HCT116 (cell line): ENCODE results near the gene USP10. TPM values are rescaled to one million over a fixed set of nuclear protein-coding genes. Genes with fewer than 3 reads are reported as not detected.

Source experiments
- ATAC-seq: fragments of 200-7000 bp; cut with Tn5 transposase; 2 replicates; pipeline ENCODE4 v1.9.1; 2020; ENCODE audit warnings: mild to moderate bottlenecking, moderate library complexity
- BruUV-seq: library from RNA; stranded (reverse); fragments of 400-500 nt; replicated peaks from 2 replicates; lab custom pipeline; 2021; lab: Mats Ljungman, UMichigan
- CTCF ChIA-PET: fragments of 300-600 bp; sonication (Branson Sonifier 250); formaldehyde crosslinking; loops from one replicate; lab custom pipeline; 2021; ENCODE audit warnings: antibody characterized with exemption; lab: Charles Lee
- POLR2A ChIA-PET: fragments of 300-600, 350-600 bp; sonication (Branson Sonifier 250); formaldehyde crosslinking; loops from one replicate; lab custom pipeline; 2021; ENCODE audit warnings: antibody characterized with exemption; lab: Charles Lee
- RAD21 ChIA-PET, 2 experiments: fragments of 300-600 bp; sonication (Branson Sonifier 250); formaldehyde crosslinking; loops; one replicate each; lab custom pipeline; 2023; ENCODE audit warnings: low total read pairs in 2 of 2; ENCODE audit not compliant: uncharacterized antibody in 2 of 2, unreplicated experiment in 2 of 2, low non-redundant PET in 1 of 2; lab: Charles Lee
- DNase-seq: peaks from one replicate; pipeline ENCODE4 v3.0.0-alpha.2; 2010; ENCODE audit warnings: low read depth, low spot score
- H2AFZ ChIP-seq: fragments of 200-600 bp; shearing (Covaris generic), sonication (generic); 2 replicates; pipeline ENCODE4 v1.6.1; 2017; ENCODE audit warnings: low read depth, mixed run types, mixed read lengths, antibody characterized with exemption, low read length; ENCODE audit not compliant: poor library complexity, severe bottlenecking
- H3K27ac ChIP-seq: 2 replicates; pipeline ENCODE4 v1.5.1; 2012; ENCODE audit warnings: low read depth, low read length
- H3K27me3 ChIP-seq: fragments of 200-600 bp; sonication (generic); 2 replicates; pipeline ENCODE4 v1.6.1; 2016; ENCODE audit warnings: mixed run types, low read length, mixed read lengths; ENCODE audit not compliant: insufficient read depth
- H3K36me3 ChIP-seq, 2 experiments: fragments of 200-500 bp in 1 of 2; fragments of 200-600 bp in 1 of 2; sonication (Bioruptor generic) in 1 of 2; sonication (generic) in 1 of 2; 2 replicates each; pipeline versions ENCODE4 v1.5.1 to v1.6.1; 2014 to 2016; ENCODE audit warnings: low read length in 2 of 2, inconsistent platforms in 1 of 2, mixed read lengths in 1 of 2, mixed run types in 1 of 2; ENCODE audit not compliant: insufficient read depth in 2 of 2, control insufficient read depth in 1 of 2
- H3K4me1 ChIP-seq, 2 experiments: fragments of 200-600 bp in 1 of 2; sonication (generic) in 1 of 2; 2 replicates each; pipeline versions ENCODE4 v1.5.1 to v1.6.1; 2012 to 2017; ENCODE audit warnings: low read length in 2 of 2, inconsistent platforms in 1 of 2, mild to moderate bottlenecking in 1 of 2, mixed read lengths in 1 of 2, mixed run types in 1 of 2, moderate library complexity in 1 of 2; ENCODE audit not compliant: insufficient read depth in 2 of 2, control insufficient read depth in 1 of 2
- H3K4me2 ChIP-seq: fragments of 200-600 bp; sonication (generic); 2 replicates; pipeline ENCODE4 v1.6.1; 2017; ENCODE audit warnings: mixed run types, low read length, mixed read lengths
- H3K4me3 ChIP-seq, 2 experiments: fragments of 200-600 bp in 1 of 2; sonication (generic) in 1 of 2; replicated peaks in 1 of 2; 2 replicates each; pipeline ENCODE4 v1.5.1; 2011 to 2016; ENCODE audit warnings: low read length in 2 of 2, control low read depth in 1 of 2, low read depth in 1 of 2, mild to moderate bottlenecking in 1 of 2, mixed read lengths in 1 of 2, mixed run types in 1 of 2
- H3K79me2 ChIP-seq: fragments of 200-600 bp; sonication (generic); 2 replicates; pipeline ENCODE4 v1.6.1; 2017; ENCODE audit warnings: mild to moderate bottlenecking, mixed run types, low read length, moderate library complexity, mixed read lengths; ENCODE audit not compliant: insufficient read depth
- H3K9ac ChIP-seq: fragments of 200-600 bp; sonication (generic); 2 replicates; pipeline ENCODE4 v1.6.1; 2016; ENCODE audit warnings: low read length, mixed read lengths
- H3K9me2 ChIP-seq: fragments of 200-600 bp; sonication (generic), shearing (Covaris generic); 2 replicates; pipeline ENCODE4 v1.6.1; 2017; ENCODE audit warnings: mixed run types, mild to moderate bottlenecking, moderate library complexity; ENCODE audit not compliant: insufficient read depth
- H3K9me3 ChIP-seq, 2 experiments: fragments of 200-500 bp in 1 of 2; fragments of 200-600 bp in 1 of 2; sonication (Bioruptor generic) in 1 of 2; sonication (generic) in 1 of 2; 2 replicates each; pipeline ENCODE4 v1.6.1; 2014 to 2017; ENCODE audit warnings: low read length in 2 of 2, mixed read lengths in 2 of 2, inconsistent platforms in 1 of 2, low read depth in 1 of 2, mild to moderate bottlenecking in 1 of 2, mixed run types in 1 of 2, moderate library complexity in 1 of 2; ENCODE audit not compliant: control insufficient read depth in 1 of 2, insufficient read depth in 1 of 2
- H4K20me1 ChIP-seq: fragments of 200-600 bp; sonication (generic), shearing (Covaris generic); 2 replicates; pipeline ENCODE4 v1.6.1; 2017; ENCODE audit warnings: mixed run types, mild to moderate bottlenecking, moderate library complexity; ENCODE audit not compliant: insufficient read depth
- CEBPB ChIP-seq: IDR thresholded peaks from 2 replicates; pipeline ENCODE4 v1.6.1; 2012; ENCODE audit warnings: low read depth
- EGR1 ChIP-seq: IDR thresholded peaks from 2 replicates; pipeline ENCODE4 v1.6.1; 2012; ENCODE audit warnings: low read depth
- ELF1 ChIP-seq: IDR thresholded peaks from 2 replicates; pipeline ENCODE4 v1.6.1; 2012; ENCODE audit warnings: low read depth, borderline replicate concordance
- EZH2 ChIP-seq: fragments of 200-600 bp; sonication (generic); IDR thresholded peaks from 2 replicates; pipeline ENCODE4 v1.6.1; 2017; ENCODE audit warnings: antibody characterized with exemption, mixed run types
- POLR2AphosphoS5 ChIP-seq: IDR thresholded peaks from 2 replicates; pipeline ENCODE4 v1.6.1; 2011; ENCODE audit warnings: mild to moderate bottlenecking, low read depth, low read length, moderate library complexity
- RAD21 ChIP-seq: IDR thresholded peaks from 2 replicates; pipeline ENCODE4 v1.6.1; 2012; ENCODE audit warnings: low read depth, mild to moderate bottlenecking
- REST ChIP-seq: IDR thresholded peaks from 2 replicates; pipeline ENCODE4 v1.6.1; 2012; ENCODE audit warnings: low read depth
- SIN3A ChIP-seq: IDR thresholded peaks from 2 replicates; pipeline ENCODE4 v1.6.1; 2012; ENCODE audit warnings: low read depth
- SP1 ChIP-seq: IDR thresholded peaks from 2 replicates; pipeline ENCODE4 v1.6.1; 2012; ENCODE audit warnings: low read depth
- SRF ChIP-seq: IDR thresholded peaks from 2 replicates; pipeline ENCODE4 v1.6.1; 2012; ENCODE audit warnings: low read depth
- ZBTB33 ChIP-seq: IDR thresholded peaks from 2 replicates; pipeline ENCODE4 v1.6.1; 2011; ENCODE audit warnings: mild to moderate bottlenecking, low read length, moderate library complexity; ENCODE audit not compliant: insufficient replicate concordance; ENCODE audit errors: extremely low read depth
- ZFX ChIP-seq: fragments of 450-650 bp; IDR thresholded peaks from 2 replicates; pipeline ENCODE4 v1.6.1; 2017
- ZNF274 ChIP-seq: fragments of 200-500 bp; sonication (Bioruptor generic); IDR thresholded peaks from 2 replicates; pipeline ENCODE4 v1.6.1; 2014; ENCODE audit warnings: mild to moderate bottlenecking, low read depth, low read length, inconsistent platforms
- intact Hi-C: fragments of 100-400 bp; cut with micrococcal nuclease; formaldehyde crosslinking; loops from 2 replicates; pipeline ENCODE4 v1.10.0; 2022
- total RNA-seq: library from RNA; stranded (reverse); gene quantifications from one replicate; pipeline ENCODE4 v1.2.1, GENCODE V29; 2021; ENCODE audit not compliant: unreplicated experiment
- TF ChIP-seq, protein P1 (sequence below): IDR thresholded peaks from 2 replicates; pipeline ENCODE4 v1.6.1; 2012
- TF ChIP-seq, protein P2 (sequence below): IDR thresholded peaks from 2 replicates; pipeline ENCODE4 v1.6.1; 2012

The USP10 gene
- total RNA-seq, 1 experiment from 2014 or later, result 175 TPM

DNA sequence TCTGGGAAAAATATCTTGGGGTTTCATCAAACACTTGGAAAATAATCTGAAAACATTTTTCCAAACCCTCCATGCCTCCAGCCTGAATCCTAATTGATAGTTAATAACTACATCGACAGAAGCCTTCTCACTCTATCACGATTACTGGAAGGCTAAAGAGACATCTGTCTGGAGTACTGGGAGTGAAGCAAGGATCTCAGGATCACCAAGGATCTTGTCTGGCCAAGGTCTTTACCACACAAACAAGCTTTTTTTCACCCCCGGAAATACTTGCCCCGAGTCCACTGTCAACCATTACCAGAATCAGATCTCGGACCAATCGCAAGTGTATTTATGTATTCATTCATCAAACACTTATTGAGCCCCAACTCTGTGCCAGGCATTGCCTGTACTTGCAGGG lies 91.7 kb downstream of the USP10 start:
- no peaks in the 10 kb centered on the region for H3K9me3 ChIP-seq
- no peaks in the 10 kb centered on the region for H3K79me2 ChIP-seq
- H3K36me3 ChIP-seq, result no peaks in the 10 kb centered on the region
- peaks cover 0 to 3% of the 10 kb centered on the region in 2 experiments; a peak in 1 of 4 replicates for H3K4me1 ChIP-seq
- ChIA-PET RAD21 (no interaction called here), CTCF (no interaction called here), POLR2A (interaction anchor here (1.0 kb wide), 1 partner anchor 28 kb away, joined by 3 read pairs; the partner anchor contains the start of gene CRISPLD2)
- H3K9ac ChIP-seq, result no peak overlapping the region
- ATAC-seq (no peak), DNase-seq (no peak)
- H3K27ac ChIP-seq, result no peak overlapping the region
- H2AFZ ChIP-seq, result no peak overlapping the region
- H4K20me1 ChIP-seq, result no peaks in the 10 kb centered on the region
- H3K9me2 ChIP-seq, result no peaks in the 10 kb centered on the region
- no peak for TF ChIP-seq ZNF274
- TF ChIP-seq SRF, result no peak
- TF ChIP-seq ZBTB33, result no peak
- TF ChIP-seq ZFX, result no peak
- no peak for TF ChIP-seq CEBPB
- no peak for TF ChIP-seq REST
- TF ChIP-seq RAD21, result no peak
- TF ChIP-seq, protein P1, sequence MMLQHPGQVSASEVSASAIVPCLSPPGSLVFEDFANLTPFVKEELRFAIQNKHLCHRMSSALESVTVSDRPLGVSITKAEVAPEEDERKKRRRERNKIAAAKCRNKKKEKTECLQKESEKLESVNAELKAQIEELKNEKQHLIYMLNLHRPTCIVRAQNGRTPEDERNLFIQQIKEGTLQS, result no peak
- no peak for TF ChIP-seq ELF1
- no peak for TF ChIP-seq POLR2AphosphoS5
- TF ChIP-seq SP1, result no peak
- TF ChIP-seq, protein P2, sequence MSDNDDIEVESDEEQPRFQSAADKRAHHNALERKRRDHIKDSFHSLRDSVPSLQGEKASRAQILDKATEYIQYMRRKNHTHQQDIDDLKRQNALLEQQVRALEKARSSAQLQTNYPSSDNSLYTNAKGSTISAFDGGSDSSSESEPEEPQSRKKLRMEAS, result no peak
- no peak for TF ChIP-seq EGR1
- no peak for TF ChIP-seq EZH2
- TF ChIP-seq SIN3A, result no peak
- H3K4me3 ChIP-seq, result no peak overlapping the region
- no peaks in the 10 kb centered on the region for H3K27me3 ChIP-seq
- no peak overlapping the region for H3K4me2 ChIP-seq
- BruUV-seq, result no TSS peak
- intact Hi-C loops, result no loop called here
